ENCODE results near the gene PIK3C3.
A peak's percentile ranks its signal among the peaks of the same experiment; 100 is the strongest.
"Not testable (repeated sequence)": the region's sequence is repeated elsewhere in the genome, so short reads cannot be mapped to it uniquely, and the experiment has no call there.

Gene PIK3C3

GRCh38 chr18:42080340-42080739 lies 125.3 kb downstream of the PIK3C3 start:
- DNase-seq = no peak

DNA sequence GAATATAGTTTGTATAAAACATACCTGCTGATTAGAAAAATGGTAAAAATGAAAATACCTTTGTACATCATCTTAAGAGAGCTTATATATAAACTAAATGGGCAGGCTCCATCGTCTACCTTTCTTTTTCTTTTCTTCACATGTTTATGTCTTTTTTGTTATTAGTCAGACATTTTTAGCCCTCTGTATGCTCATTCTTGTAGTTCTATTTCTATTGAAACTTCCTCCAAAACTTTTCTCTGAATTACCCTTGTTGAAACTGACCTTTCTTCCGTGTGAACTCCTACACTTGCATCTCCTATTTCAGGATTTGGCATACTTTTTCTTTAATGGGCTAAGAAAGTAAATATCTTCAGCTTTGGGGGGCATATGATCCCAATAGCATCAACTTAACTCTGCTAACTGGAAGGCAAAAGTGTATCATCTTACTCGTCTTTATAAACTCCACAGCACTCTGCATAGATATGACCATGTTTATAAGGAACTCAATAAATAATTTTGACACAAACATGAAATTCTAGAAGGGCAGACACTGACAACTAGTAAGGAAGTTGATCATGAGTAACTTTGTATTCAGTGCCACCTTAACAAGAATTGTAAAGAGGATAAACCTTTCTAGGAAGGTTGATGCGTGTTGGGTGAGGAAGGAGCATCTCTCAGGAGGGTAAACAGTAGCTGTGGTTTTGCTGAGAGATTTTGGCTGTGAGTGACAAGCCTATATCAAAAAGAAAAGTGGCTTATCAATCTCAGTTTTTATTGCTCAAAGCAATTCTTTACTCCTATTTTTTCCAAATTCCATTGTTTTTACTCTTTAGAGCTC lies 127.6 kb downstream of the PIK3C3 start:
- no peak for DNase-seq

DNA sequence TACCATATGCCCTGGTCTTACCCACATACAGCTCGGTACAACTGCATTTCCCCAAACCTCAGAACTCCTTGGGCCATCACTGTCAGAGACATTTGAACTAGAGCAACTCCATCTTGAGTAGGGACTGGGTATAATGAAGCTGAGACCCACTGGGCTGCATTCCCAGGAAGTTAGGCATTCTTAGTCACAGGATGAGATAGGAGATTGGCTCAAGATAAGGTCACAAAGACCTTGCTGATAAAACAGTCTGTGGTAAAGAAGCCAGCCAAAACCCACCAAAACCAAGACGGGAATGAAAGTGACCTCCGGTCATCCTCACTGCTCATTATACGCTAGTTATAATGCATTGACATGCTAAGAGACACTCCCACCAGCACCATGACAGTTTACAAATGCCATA lies 131.3 kb downstream of the PIK3C3 start:
- no peak for DNase-seq

DNA sequence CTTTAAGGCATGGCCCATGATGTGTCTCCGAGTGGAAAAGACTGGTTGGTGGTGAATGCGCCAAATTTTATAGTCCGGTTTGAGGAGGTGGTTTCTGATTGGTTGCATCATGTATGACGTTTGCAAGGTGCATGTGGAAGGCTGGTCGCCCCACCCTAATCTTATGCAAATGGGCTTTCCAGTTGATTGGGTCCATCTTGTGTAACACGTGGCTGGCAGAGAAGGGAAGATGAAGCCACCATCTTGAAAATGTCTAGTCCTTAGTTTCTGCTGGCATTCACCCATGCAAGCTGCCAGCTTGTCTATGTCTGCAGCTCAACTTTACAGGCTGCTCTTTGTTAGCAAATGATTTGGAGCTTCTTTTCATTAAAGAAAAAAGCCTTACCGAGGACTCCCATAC lies 132.2 kb downstream of the PIK3C3 start:
- DNase-seq = no peak

GRCh38 chr18:42087876-42088275 lies 132.8 kb downstream of the PIK3C3 start:
- no peak for DNase-seq

DNA sequence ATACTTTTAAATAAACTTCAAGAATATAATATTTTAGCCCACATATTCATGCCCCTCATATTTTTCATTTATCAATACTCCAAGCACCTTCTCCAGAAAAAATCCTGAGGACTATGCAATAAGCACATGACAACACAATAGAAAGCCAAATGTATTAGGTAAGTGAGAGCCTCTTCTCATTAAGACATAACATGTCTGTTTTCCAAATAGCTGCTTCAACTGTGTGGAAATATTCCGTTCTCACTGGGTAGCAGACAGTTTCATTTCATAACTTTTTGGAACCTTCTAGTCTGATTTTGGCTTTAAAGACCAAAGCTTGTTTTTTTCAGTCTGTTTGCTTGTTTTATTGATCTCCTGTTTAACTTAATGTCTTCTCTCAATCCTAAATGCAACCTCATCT lies 137.8 kb downstream of the PIK3C3 start:
- DNase-seq = no peak

- DNase-seq = no peak
Measured at GRCh38 chr18:42094875-42095274, 139.8 kb downstream of the PIK3C3 start.

- DNase-seq = no peak
Measured at GRCh38 chr18:42095732-42096377, 140.8 kb downstream of the PIK3C3 start.

DNA sequence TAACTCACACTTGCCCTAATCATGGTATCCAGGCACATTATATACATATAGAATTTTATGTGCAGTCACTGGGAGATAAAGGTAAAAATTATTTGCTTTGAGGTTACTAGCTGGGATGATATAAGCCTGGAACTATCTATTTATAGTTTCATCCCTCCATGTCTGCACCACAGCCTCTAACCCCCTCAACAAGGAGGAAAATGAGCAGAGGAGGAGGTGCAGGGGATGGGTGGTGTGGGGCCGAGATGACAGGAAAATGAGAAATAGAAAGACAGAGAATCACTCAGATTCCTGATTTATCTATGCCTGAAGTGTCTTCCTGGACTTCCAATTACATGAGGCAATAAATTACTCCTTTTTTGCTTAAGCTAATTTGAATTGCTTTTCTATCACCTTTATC lies 145.2 kb downstream of the PIK3C3 start:
- DNase-seq = no peak

GRCh38 chr18:42100911-42101310 lies 145.9 kb downstream of the PIK3C3 start:
- DNase-seq = no peak

GRCh38 chr18:42105394-42105793 lies 150.4 kb downstream of the PIK3C3 start:
- DNase-seq = no peak

DNA sequence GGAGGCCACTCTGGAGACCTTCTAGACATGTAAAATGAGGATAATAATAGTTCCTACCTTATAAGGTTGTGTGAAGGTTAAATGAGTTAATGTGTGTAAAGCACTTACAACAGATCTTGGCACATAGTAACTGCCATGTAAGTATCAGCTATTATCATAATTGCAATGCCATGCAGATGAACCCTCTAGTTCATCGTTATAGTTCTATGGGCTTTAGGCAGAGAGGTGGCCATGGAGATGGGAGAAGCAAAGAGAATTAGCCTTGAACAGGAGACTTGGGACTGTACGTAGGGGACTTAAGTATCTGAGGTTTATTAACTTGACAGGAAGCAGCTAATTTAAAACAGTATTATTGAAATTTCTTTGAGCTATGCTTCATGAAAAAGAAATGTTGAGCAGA lies 151.8 kb downstream of the PIK3C3 start:
- DNase-seq = no peak

- no peak for DNase-seq
Measured at GRCh38 chr18:42107287-42107686, 152.3 kb downstream of the PIK3C3 start.

DNA sequence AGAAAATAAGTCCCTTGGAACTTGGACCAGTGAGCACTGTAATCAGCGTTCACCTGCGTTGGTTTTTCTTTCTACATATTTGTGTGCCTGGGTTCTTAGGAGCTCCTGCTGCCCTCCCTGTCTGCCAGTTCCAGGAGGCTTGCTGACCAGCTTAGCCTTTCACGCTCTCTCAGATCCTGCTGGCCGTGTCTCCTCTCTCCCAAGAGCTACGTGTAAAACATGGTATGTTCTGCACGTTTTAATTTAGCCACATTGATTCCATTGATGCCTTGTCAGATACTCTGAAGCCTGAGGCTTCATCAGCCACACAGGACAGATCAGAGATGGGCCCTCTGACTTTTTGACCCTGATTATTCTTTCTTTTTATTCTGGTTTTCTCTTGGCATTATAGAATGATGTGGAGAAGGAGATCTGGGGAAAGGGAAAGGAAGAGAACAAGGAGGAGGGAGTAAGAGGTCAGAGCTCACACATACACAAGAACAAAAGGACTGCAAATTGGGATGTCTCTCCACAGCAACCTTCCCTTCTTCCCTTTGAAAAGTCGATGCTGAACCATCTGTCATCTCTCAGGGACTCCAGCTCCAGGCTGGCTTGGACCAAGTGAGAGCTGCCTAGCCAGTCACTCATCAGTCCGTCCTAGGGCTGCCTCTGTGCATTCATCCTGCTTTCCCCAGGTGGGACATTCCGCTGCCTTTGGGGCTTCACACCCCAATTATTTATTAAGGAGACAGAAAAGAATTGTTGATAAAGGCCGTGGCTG lies 152.8 kb downstream of the PIK3C3 start:
- no peak for DNase-seq

DNA sequence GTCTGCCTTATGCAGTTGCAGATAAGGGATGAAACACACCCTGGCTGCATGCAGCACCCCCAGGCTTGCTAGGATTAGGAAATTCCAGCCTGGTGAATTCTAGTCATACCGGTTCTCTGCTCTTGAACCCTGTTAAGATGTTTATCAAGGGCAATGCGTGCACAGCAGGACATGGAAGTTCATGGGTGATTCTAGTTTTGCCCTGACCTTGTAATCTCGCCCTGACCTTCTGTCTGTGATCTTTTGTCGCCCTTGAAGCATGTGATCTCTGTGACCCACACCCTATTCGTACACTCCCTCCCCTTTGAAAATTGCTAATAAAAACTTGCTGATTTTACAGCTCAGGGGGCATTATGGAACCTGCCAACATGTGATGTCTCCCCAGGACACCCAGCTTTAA lies 157.1 kb downstream of the PIK3C3 start:
- not testable (repeated sequence) for DNase-seq

GRCh38 chr18:42112657-42113420 lies 157.8 kb downstream of the PIK3C3 start:
- DNase-seq = no peak

DNA sequence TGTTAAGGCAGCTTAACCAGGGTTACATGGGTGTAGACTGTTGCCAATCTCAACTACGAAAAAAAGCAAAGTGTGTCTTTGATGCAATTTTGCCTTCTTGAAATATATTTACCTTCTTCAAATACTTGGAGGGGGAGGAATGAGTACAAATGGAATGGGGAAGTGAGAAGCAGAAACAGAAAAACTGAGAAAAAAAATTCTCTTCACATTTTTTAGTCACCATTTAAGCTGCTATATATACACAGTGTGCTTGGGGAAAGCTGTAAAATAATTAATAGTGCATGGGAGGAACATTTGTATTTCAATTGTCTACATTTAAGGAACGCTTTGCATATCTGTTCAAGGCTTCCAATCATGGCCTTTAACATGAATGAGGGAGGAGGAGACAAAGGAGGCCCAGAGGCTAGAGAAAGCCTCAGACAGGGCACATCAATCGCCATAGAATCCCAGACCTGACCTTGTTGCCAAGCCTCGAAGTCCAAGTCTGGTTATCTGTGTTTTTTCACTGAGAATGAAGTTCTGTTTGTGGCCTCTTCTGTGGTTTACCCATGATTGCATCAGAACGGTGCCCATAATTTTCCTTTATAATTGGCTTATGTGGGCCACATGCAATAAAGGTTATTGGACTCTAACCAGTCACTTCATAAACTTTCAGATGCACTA lies 158.6 kb downstream of the PIK3C3 start:
- DNase-seq = no peak

DNA sequence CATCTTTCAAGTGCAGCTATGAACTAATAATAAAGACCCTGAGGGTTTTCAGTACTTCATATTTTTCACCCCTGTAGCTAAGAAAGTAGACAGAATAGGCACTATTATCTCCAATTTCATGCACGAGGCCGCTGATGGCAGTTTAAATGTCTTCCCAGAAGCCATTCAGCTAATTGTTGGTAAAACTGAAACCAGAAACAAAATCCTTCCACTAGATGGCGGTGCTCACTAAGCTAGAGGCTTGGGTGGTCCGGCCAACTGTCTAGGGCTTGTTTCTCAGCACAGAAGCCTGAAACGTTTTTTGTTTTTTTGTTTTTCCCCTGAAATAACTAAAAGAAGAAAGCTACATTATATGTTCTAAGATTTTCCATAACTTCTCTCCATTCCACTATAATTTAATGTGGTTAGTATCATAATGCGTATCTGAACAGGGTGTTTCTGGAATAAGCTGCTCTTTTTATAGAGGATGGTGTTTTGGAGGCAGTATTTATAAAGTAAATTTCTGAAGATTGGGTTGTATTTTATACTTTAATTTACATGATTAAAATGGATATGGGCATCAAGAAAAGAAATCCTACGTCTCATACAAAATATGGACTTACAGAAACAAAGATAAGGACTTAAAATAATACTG lies 159.4 kb downstream of the PIK3C3 start:
- peak; percentile 58 for DNase-seq

DNA sequence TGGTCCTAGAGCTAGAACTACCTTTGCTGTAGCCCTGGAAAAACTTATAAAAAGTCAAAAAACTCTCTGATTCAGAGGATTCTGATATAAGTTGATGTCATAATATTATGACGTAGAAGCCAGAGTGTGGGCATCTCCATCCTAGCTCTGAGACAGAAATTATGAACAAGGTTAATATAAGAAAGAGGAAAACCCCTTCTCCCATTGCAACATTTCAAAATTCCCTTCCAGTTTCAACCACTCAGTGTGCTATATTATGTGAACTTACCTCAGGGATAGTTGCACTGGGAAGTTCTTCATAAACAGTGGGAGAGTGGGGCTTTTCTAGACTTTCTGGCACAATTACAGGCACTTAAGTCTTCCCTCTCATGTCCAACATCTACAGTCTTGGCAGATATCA lies 171.6 kb downstream of the PIK3C3 start:
- DNase-seq = no peak

DNA sequence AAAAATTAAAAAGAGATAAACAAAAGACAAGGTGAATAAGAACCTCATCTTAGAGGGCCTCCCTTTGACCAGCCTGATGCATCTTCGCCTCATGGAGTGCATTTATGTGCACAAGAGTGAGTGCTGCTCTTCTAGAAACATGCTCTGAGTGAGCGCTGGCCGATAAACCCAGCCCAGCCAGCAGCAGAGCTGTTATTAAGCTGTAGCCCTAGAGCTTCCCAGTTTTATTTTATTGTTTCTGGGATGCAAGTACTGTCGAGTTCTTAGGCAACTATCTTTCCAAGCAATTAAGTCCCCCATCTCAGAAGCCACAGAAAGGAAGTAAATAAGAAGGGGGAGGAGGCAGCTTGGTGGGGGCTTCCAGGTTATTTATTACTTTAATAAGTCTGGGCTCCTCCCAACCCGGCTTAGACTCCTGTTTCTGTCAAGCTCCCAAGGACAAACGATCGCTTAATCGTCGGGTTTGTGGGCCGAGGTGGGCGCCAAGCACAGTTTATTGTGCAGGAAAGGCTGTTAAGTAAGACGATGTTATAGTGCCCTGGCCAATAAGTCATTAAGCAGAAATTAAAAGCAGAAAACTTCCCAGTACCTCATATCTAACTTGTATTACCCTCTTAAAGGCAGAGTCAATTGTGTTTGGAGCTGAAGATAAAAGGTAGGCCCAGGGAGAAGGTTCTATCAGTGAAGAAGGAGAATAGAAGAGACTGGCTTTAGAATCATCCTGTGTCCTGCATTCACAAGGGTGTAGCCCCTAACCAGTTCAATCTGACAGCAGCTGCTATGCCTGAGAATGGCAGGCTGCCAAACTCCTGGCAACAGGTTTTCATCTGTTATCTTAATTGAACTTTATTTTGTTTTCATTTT lies 176.3 kb downstream of the PIK3C3 start:
- DNase-seq = no peak

DNA sequence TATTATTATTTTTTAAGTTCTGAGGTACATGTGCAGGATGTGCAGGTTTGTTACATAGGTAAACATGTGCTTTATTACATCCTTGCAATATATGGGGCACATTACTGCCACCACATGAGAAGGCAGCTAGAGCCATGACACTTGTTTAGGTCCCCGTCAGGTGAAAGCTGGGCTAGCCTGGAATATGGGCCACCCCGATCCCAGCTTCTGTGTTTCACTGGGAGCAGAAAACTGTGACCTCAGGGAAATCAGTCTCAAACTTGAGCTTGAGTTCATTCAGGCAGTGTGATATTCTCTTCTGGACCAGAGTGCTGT lies 176.9 kb downstream of the PIK3C3 start:
- no peak for DNase-seq
